Endothelial cell of umbilical vein (primary cell): ENCODE measurements around the gene PPP1R10. TPM values are rescaled to one million over a fixed set of nuclear protein-coding genes. Genes with fewer than 3 reads are reported as not detected.

Source experiments
- BruUV-seq: library from RNA; stranded (reverse); fragments of 400-500 nt; replicated peaks from 2 replicates; lab custom pipeline; 2021; lab: Mats Ljungman, UMichigan
- CTCF ChIA-PET: fragments of 300-600, 350-600 bp; sonication (Branson Sonifier 250); formaldehyde crosslinking; loops from one replicate; lab custom pipeline; 2021; ENCODE audit warnings: antibody characterized with exemption, inconsistent platforms; lab: Charles Lee
- POLR2A ChIA-PET: fragments of 300-600, 350-600 bp; sonication (Branson Sonifier 250); formaldehyde crosslinking; loops from one replicate; lab custom pipeline; 2021; ENCODE audit warnings: antibody characterized with exemption, inconsistent platforms; lab: Charles Lee
- DNase-seq: peaks from one replicate; pipeline ENCODE4 v3.0.0-alpha.2; 2011; ENCODE audit warnings: low read depth, low spot score
- FAIRE-seq: peaks from 2 replicates; lab custom pipeline; 2011; peaks lifted over from hg19 to GRCh38; lab: Jason Lieb, UNC
- H2AFZ ChIP-seq: 2 replicates; pipeline ENCODE4 v1.6.0; 2012; ENCODE audit warnings: low read depth, low read length, control low read depth, inconsistent platforms
- H3K27ac ChIP-seq: 2 replicates; pipeline ENCODE4 v1.5.1; 2011; ENCODE audit warnings: low read depth, mild to moderate bottlenecking, control low read depth, low read length, moderate library complexity; ENCODE audit not compliant: insufficient read depth
- H3K27me3 ChIP-seq, 2 experiments: 2 replicates each; pipeline versions ENCODE4 v1.6.0 to v1.6.1; 2011; ENCODE audit warnings: low read length in 2 of 2, mixed read lengths in 1 of 2; ENCODE audit not compliant: control insufficient read depth in 2 of 2, insufficient read depth in 2 of 2
- H3K36me3 ChIP-seq, 2 experiments: 2 replicates in 1 of 2; 3 replicates in 1 of 2; pipeline ENCODE4 v1.5.1; 2011; ENCODE audit warnings: low read length in 2 of 2, mild to moderate bottlenecking in 1 of 2, moderate library complexity in 1 of 2; ENCODE audit not compliant: control insufficient read depth in 2 of 2, insufficient read depth in 2 of 2; ENCODE audit errors: extremely low read depth in 1 of 2
- H3K4me1 ChIP-seq: 3 replicates; pipeline ENCODE4 v1.5.1; 2011; ENCODE audit warnings: mild to moderate bottlenecking, low read length; ENCODE audit not compliant: control insufficient read depth, insufficient read depth; ENCODE audit errors: extremely low read depth
- H3K4me2 ChIP-seq: 2 replicates; pipeline ENCODE4 v1.6.1; 2011; ENCODE audit warnings: low read length, control low read depth, mixed read lengths; ENCODE audit not compliant: insufficient read depth
- H3K4me3 ChIP-seq, 3 experiments: fragments of 200-600 bp in 1 of 3; sonication (generic), shearing (Covaris generic) in 1 of 3; replicated peaks in 1 of 3; 2 replicates each; pipeline ENCODE4 v1.5.1; 2011 to 2016; ENCODE audit warnings: control low read depth in 3 of 3, low read length in 3 of 3, mild to moderate bottlenecking in 2 of 3, inconsistent platforms in 1 of 3, low read depth in 1 of 3, moderate library complexity in 1 of 3; ENCODE audit not compliant: insufficient read depth in 1 of 3
- H3K79me2 ChIP-seq: 2 replicates; pipeline ENCODE4 v1.6.0; 2012; ENCODE audit warnings: low read length, inconsistent platforms; ENCODE audit not compliant: control insufficient read depth, insufficient read depth
- H3K9ac ChIP-seq: replicated peaks from 2 replicates; pipeline ENCODE3; 2011; ENCODE audit warnings: low read length, control low read depth; ENCODE audit not compliant: insufficient read depth; ENCODE audit errors: extremely low read depth
- H3K9me1 ChIP-seq: replicated peaks from 3 replicates; pipeline ENCODE4 v1.6.0; 2011; ENCODE audit warnings: mild to moderate bottlenecking, low read length; ENCODE audit not compliant: control insufficient read depth, insufficient read depth; ENCODE audit errors: extremely low read depth
- H3K9me3 ChIP-seq: replicated peaks from 2 replicates; pipeline ENCODE4 v1.5.1; 2012; ENCODE audit warnings: low read length, inconsistent platforms; ENCODE audit not compliant: control insufficient read depth, insufficient read depth
- H4K20me1 ChIP-seq: replicated peaks from 2 replicates; pipeline ENCODE3; 2011; ENCODE audit warnings: mild to moderate bottlenecking, low read length; ENCODE audit not compliant: control insufficient read depth, insufficient read depth; ENCODE audit errors: extremely low read depth
- EZH2 ChIP-seq: IDR thresholded peaks from 2 replicates; pipeline ENCODE4 v1.6.1; 2012; ENCODE audit warnings: borderline replicate concordance, low read depth, mild to moderate bottlenecking, moderate library complexity, low read length, inconsistent platforms; ENCODE audit not compliant: severe bottlenecking
- FOS ChIP-seq: IDR thresholded peaks from 2 replicates; pipeline ENCODE4 v1.6.1; 2011; ENCODE audit warnings: mild to moderate bottlenecking, low read length, moderate library complexity, borderline replicate concordance; ENCODE audit not compliant: insufficient read depth
- GATA2 ChIP-seq: IDR thresholded peaks from 2 replicates; pipeline ENCODE4 v1.7.0; 2011; ENCODE audit warnings: low read depth, mild to moderate bottlenecking, moderate library complexity, mixed read lengths, low read length; ENCODE audit not compliant: insufficient read length, insufficient read depth
- JUN ChIP-seq: IDR thresholded peaks from 2 replicates; pipeline ENCODE4 v1.6.1; 2011; ENCODE audit warnings: borderline replicate concordance, low read depth; ENCODE audit not compliant: insufficient read length, insufficient read depth
- MYC ChIP-seq: IDR thresholded peaks from one replicate; pipeline ENCODE4 v1.6.1; 2011; ENCODE audit warnings: mild to moderate bottlenecking, low read depth, low read length
- POLR2A ChIP-seq: IDR thresholded peaks from 2 replicates; pipeline ENCODE4 v1.6.1; 2012; ENCODE audit warnings: low read depth, mild to moderate bottlenecking, control low read depth, low read length
- POLR2AphosphoS5 ChIP-seq: IDR thresholded peaks from 2 replicates; pipeline ENCODE4 v1.6.1; 2012; ENCODE audit warnings: low read depth, mild to moderate bottlenecking, control low read depth, low read length, moderate library complexity; ENCODE audit not compliant: insufficient read depth
- dilution Hi-C: fragments of 300-500 bp; cut with MboI; formaldehyde crosslinking; loops from one replicate; pipeline ENCODE4 v1.15.0; 2019; ENCODE audit warnings: low sequenced_read_pairs; ENCODE audit not compliant: extremely low pct_ligation_motif_present
- intact Hi-C: fragments of 100-400 bp; cut with micrococcal nuclease; formaldehyde crosslinking; loops from one replicate; pipeline ENCODE4 v1.10.0; 2022
- polyA plus RNA-seq, 4 experiments: library from polyadenylated mRNA; depleted of rRNA in 3 of 4; stranded (reverse) in 3 of 4; unstranded in 1 of 4; fragments of >200 nt; gene quantifications; 2 replicates each; pipeline versions ENCODE4 v1.2.1 to v1.2.3, GENCODE V29; 2011 to 2012; ENCODE audit warnings: missing spikeins in 1 of 4
- total RNA-seq: library from RNA; stranded (reverse); gene quantifications from 2 replicates; pipeline ENCODE4 v1.2.3, GENCODE V29; 2021
- TF ChIP-seq, protein P1 (sequence below), 2 donors: IDR thresholded peaks; 1 replicate in 1 of 2; 2 replicates in 1 of 2; pipeline ENCODE4 v1.5.1; 2011; ENCODE audit warnings: low read length in 2 of 2, mild to moderate bottlenecking in 2 of 2, moderate library complexity in 2 of 2, control low read depth in 1 of 2, inconsistent platforms in 1 of 2, low read depth in 1 of 2; ENCODE audit not compliant: insufficient read depth in 1 of 2; ENCODE audit errors: extremely low read depth in 1 of 2
- TF ChIP-seq, protein P2 (sequence below): IDR thresholded peaks from 2 replicates; pipeline ENCODE4 v1.6.1; 2011; ENCODE audit not compliant: insufficient read depth, insufficient read length

The PPP1R10 gene
- total and polyA plus RNA-seq, 2 donors (not counting 3 experiments of a cell fraction or from before 2014, with no cell fraction given), result 19.2 to 88.3 TPM

DNA sequence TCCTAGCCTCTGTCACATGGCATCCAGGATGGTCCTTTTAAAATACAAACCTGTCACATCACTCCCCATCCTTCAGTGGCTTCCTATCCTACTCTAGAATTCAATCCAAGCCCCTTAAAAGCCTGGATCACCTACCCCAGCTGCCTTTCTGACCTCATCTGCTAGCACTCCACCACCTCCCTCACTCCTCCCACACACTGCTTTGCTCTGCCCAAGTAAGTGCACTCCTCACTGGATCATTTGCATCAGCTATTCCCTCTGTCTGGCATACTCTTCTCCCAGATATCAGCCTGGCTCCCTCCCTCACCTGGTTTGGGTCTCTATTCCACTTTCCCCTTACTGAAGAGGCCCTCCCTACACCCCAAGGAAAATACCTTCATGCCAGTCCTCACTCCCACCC is 40.4 kb upstream of the PPP1R10 start:
- Histone ChIP-seq H3K9me3 (no peaks in the 10 kb centered on the region), H3K4me3 (no peak overlapping the region), H3K79me2 (no peaks in the 10 kb centered on the region), H2AFZ (no peak overlapping the region), H3K4me1 (no peaks in the 10 kb centered on the region), H3K27me3 (no peaks in the 10 kb centered on the region), H3K36me3 (peaks cover 26 to 62% of the 10 kb centered on the region in 2 experiments), H3K9ac (no peak overlapping the region), H4K20me1 (no peaks in the 10 kb centered on the region), H3K4me2 (no peak overlapping the region), H3K27ac (no peak overlapping the region), H3K9me1 (no peaks in the 10 kb centered on the region)
- no peak for FAIRE-seq
- intact Hi-C loops (no loop called here), dilution Hi-C loops (no loop called here)
- DNase-seq, result no peak
- POLR2A ChIA-PET, result no interaction called here
- TF ChIP-seq, protein P1, sequence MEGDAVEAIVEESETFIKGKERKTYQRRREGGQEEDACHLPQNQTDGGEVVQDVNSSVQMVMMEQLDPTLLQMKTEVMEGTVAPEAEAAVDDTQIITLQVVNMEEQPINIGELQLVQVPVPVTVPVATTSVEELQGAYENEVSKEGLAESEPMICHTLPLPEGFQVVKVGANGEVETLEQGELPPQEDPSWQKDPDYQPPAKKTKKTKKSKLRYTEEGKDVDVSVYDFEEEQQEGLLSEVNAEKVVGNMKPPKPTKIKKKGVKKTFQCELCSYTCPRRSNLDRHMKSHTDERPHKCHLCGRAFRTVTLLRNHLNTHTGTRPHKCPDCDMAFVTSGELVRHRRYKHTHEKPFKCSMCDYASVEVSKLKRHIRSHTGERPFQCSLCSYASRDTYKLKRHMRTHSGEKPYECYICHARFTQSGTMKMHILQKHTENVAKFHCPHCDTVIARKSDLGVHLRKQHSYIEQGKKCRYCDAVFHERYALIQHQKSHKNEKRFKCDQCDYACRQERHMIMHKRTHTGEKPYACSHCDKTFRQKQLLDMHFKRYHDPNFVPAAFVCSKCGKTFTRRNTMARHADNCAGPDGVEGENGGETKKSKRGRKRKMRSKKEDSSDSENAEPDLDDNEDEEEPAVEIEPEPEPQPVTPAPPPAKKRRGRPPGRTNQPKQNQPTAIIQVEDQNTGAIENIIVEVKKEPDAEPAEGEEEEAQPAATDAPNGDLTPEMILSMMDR (IDR thresholded peaks at IDR 0.05; ENCODE audit: extremely low read depth in 1 of 2, insufficient read depth in 1 of 2, low read depth in 1 of 2, low read length in 2 of 2), result no peak
- TF ChIP-seq MYC, result no peak
- no peak for TF ChIP-seq EZH2
- no peak for TF ChIP-seq POLR2AphosphoS5
- TF ChIP-seq POLR2A, result no peak
- no peak for TF ChIP-seq JUN
- TF ChIP-seq FOS, result no peak
- TF ChIP-seq GATA2, result no peak
- TF ChIP-seq, protein P2, sequence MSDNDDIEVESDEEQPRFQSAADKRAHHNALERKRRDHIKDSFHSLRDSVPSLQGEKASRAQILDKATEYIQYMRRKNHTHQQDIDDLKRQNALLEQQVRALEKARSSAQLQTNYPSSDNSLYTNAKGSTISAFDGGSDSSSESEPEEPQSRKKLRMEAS, result no peak
- CTCF ChIA-PET, result no interaction called here
- BruUV-seq, result no TSS peak
